Measurements from ENCODE around the gene SRGAP1.

The SRGAP1 gene

DNA sequence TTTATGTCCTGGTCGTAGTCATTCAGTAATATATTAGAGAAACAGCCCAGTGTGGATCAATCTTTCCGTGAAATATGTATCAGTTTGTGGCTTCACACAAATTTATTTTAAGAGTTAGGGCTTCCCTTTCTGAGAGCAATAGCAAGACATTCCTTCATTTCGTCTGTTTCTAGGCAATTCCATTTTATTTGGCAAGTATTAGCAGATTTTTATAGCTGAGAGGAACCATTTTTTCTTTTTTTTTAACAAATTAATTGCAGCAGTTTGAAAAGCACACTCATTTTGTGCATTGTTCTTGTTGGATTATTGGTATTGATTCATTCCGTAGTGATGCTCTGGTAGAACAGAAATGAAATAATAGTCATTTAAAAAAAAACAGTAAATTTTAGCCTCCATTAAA lies 132.9 kb downstream of the SRGAP1 start:
- no peak for DNase-seq

GRCh38 chr12:63978519-63978918 lies 134.0 kb downstream of the SRGAP1 start:
- no peak for DNase-seq

GRCh38 chr12:63980211-63980610 lies 135.7 kb downstream of the SRGAP1 start:
- DNase-seq, result no peak

DNA sequence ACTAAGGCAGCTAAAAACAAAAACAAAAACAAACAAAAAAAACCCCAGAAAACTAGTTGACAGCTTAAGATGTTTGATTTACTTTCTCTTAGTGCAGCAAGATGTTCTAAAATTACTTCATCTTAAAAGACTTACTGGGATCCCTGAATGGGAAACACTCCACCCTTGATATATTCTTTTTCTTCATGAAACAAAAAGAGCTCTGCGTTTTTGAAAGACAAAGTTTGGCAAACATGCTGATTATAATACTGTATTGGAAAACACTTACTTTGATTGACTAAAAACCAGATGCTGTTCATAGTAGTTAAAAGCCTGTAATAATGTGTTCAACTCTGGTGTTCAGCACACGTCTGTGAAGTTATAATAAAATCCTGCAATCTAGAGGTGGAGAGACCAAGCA lies 136.8 kb downstream of the SRGAP1 start:
- no peak for DNase-seq

DNA sequence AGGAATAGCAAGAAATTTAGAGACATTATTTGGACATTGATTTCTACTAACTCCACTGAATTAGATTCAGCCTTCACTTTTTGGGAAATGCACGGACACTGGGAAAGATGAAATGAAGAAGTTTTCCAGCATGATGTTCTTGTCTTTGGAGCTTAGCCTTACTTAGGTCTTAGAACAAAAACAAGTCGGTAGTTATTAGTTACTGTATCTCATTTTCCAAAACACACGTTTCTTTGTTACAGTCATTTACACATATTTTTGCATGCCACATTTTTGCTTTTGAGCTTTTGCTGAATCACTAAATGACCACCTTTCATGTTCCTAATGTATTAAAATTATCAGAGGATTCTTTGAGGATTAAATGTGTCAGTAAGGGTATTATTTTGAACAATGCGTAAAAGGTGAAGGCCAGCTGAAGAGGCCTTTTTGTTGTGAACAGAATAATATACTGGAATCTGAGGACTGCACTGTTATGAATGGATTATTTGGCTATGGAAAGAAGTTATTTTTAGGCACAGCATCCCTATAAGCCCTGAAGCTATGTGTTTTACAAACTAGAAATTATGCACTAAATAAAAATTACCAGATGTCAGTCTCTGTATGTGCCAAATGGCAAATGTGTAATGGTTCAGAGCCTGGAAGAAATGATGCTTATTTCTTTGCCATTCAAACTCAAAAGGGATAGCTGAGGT lies 138.2 kb downstream of the SRGAP1 start:
- no peak for DNase-seq

DNA sequence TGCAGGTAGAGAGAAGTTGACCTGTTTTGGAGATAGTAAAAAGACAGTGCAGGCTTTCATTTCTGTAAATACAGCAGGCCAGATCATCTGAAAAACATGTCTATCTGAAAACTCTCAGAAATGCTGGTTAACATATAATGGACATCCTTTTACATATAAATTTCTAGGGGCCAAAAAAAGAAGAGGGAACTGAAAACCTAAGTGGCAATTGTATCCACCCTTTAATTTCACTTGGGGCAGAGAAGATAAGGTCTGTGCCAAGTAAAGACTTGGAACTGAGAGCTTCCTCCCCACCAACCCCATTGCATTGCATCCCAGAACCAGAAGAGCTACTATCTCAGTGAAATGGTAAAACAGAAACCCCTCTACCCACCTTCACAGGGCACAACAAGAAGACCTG lies 141.0 kb downstream of the SRGAP1 start:
- DNase-seq, result no peak

DNA sequence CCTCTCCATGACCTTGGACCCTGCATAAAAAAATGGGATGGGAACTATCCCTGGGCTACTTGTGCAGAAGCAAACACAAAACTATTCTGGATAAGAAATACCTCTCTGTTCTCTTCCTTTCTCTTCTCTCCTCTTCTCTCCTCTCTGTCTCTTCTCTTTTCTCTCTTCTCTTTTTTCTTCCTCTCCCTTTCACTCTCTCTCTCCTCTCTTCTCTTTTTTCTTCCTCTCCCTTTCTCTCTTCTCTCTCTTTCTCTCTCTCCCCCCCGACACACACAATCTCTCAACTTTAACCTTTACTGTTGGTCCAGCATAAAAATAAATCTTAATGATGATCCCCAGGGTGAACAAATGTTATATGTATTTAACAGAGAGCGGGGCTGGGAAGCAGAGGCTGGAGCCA lies 141.4 kb downstream of the SRGAP1 start:
- DNase-seq, result no peak

GRCh38 chr12:63989301-63989845 lies 144.9 kb downstream of the SRGAP1 start:
- no peak for DNase-seq

- no peak for DNase-seq
Observed at GRCh38 chr12:63990828-63991547, 146.5 kb downstream of the SRGAP1 start.

DNA sequence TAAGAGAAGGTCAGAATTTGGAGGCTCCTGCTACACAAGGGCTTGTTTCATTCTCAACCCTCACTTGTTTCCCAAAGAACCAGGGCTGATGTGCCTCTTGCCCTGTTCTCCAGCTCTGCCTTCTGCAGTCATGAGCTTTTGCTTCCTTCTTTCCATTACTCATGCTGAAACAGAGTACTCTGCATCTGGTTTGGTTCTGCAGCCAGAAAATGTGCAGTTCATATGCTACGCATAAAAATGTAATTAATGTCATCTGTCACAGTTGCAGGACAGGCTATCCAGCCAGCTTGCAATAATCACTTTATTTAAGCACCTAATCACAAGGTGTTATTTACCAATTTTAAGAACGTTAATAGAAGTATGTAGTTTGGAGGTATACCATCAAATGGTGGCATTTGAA lies 150.2 kb downstream of the SRGAP1 start:
- DNase-seq, result no peak

- no peak for DNase-seq
Observed at GRCh38 chr12:63995512-63995911, 151.0 kb downstream of the SRGAP1 start.

GRCh38 chr12:63996556-63996955 lies 152.1 kb downstream of the SRGAP1 start:
- DNase-seq, result no peak

DNA sequence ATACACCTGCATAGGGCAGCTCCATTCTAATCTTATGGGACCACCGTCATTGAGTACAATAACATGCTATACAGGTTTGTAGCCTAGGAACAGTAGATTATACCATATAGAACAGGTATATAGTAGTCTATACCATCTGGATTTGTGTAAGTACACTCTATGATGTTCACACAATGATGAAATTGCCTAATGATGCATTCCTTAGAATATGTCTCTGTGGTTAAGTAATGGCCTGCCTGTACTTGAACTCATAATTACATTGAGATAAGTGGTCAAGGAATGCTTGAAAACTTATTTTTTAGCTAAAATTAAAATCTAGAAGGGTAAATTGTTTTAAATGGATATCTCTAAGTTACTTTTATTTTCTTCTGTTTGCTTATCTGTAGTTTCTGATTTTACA lies 152.7 kb downstream of the SRGAP1 start:
- no peak for DNase-seq

GRCh38 chr12:63998584-63998983 lies 154.1 kb downstream of the SRGAP1 start:
- DNase-seq, result no peak

DNA sequence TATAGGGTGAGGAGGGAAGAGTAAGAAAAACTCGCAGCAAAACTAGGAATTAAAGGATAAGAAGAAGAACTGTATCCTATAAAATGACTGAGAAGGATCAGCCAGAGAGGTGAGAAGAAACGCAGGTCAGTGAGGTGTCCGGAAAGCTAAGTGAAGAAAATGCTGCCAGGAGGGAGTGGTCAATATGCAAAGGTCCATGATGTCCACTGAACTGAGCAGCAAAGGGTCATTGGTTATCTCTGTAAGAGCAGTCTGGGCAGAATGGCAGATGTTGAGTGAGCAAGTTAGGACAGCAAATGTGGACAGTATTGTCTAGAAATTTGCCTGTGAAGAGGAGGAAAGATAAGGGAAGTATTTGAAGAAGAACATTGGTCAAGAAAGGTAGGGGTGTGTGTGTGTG lies 155.4 kb downstream of the SRGAP1 start:
- no peak for DNase-seq

DNA sequence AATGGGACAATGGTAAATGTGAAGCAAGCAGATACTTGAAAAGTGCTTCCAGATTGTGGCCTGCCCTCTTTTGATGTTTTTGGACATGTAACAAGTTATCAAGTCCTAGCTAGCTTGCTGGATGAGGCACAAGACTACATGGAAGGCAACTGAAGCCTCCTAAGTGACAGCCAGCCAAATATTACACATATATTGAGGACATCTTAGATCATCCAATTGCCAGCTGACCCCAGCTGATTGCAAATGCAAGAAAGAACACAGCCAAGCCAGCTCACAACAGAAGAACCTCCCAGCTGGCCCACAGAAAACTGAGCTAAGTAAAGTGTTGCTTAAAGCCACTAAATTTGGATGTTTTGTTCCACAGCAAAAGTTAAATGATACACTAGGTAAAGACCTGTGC lies 156.9 kb downstream of the SRGAP1 start:
- no peak for DNase-seq

- DNase-seq, result no peak
Observed at GRCh38 chr12:64004641-64005040, 160.1 kb downstream of the SRGAP1 start.

DNA sequence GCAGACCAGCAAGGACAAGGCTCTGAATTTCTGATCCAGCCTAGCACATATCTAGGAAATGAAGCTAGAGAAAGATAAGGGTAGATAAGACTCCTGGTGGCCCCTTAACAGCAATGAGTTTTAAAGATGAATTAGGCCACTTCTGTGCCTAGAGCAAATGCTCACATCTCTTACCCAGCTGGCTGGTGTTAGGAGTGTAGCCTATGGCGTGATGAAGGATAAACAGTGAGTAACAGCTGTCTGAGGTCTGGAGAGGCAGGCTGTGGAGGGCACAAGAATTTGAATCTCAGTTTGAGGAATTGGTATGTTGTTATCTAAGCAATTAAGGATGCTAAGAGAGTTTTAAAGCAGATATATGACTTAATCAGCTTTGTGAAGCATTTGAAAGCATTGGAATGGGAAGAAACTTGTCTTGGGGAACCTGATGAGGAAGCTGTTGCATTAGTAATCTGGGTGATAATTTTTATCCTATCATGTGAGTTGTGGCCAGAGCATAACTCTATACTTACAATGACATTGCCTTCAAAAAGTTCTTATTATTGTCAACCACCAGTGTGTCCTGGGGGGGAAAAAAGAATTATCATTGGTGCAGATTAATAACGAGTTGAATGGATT lies 161.8 kb downstream of the SRGAP1 start:
- DNase-seq, result no peak

- no peak for DNase-seq
Observed at GRCh38 chr12:64007853-64008252, 163.4 kb downstream of the SRGAP1 start.

DNA sequence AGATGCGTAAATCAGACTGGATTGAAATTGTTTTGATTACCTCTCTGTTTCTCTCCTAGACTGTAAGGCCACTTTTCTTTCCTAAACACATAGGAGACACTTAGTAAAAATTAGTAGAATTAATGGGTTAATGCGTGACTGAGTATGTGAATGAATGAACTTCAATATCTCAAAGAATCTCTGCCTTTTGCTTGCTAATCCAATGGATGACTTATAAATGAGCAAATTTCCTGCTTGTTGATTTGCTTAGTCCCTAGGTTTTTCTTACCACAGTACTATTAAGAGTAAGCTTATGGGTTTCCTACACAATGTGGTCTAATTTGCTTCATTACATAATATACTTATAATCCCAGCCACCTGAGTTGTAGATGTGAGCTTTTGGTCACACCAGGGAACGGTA lies 164.1 kb downstream of the SRGAP1 start:
- no peak for DNase-seq

DNA sequence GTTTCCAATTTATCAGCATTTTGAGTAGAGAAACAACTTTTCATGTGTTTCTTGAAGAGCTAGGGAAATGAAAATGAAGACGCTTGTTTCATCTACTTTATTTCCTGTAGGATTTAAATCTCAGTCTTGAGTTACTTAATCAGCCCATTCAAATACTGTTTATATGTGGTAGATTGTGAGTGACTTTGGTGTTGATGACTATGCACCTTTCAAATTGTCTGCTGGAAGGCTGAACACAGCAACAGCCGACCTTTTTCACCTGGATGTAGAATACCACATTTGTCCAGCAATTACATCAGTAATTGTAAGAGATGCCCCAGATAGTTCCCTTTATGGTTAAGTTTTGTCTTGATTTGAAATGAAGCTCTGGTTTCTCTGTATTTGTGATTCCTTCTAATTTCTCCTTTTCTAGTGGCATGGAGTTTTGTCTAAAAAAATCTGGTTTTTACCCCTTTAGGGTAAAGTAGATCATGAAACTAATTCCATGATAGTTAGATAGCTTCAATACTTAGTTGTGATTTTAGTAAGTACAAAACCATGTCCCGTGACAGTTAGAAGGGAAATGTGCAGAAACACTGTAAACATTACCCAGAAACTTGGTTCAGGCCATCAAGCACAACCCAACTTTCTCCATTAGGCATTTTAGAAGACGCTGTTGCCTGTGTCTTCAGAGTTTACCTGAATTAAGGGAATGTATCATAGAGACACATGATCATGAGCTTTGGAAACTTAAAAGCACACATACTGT lies 165.0 kb downstream of the SRGAP1 start:
- no peak for DNase-seq

GRCh38 chr12:64010069-64010686 lies 165.7 kb downstream of the SRGAP1 start:
- DNase-seq, result no peak

- no peak for DNase-seq
Observed at GRCh38 chr12:64016521-64016920, 172.0 kb downstream of the SRGAP1 start.
